ENCODE data around the gene FOXN3.

Gene FOXN3

DNA sequence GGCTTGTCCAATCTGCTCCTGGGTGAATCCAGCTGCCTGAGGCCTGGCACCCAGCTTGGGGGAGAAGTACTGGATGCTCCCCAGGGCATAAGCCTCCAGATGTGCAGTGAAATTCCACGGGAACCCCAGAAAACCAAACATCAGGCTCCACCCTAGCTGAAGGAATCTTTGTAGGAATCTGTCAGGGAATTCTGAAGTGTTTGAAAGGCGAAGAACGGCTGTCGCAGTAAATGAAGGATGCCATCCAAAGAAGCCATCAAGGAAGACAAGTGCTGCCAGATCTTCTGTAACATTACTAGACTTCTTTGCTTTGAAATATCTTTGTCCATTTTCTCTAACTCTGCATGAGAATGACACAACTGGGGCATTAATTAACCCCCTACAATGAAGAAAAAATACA lies 219.4 kb downstream of the FOXN3 start:
- H2AK5ac ChIP-seq (ENCODE audit: low read length) = no peak overlapping the region
- H3K4me1 ChIP-seq (ENCODE audit: control insufficient read depth, low read depth, low read length) = no peaks in the 10 kb centered on the region
- no peak overlapping the region for H2BK5ac ChIP-seq (ENCODE audit: low read length)
- H3K23ac ChIP-seq (ENCODE audit: low read length) = no peak overlapping the region
- H3K18ac ChIP-seq (ENCODE audit: low read length) = no peak overlapping the region
- no peak overlapping the region for H3K4ac ChIP-seq (ENCODE audit: low read depth, low read length)
- H2BK120ac ChIP-seq (ENCODE audit: low read depth, low read length) = no peak overlapping the region
- H4K8ac ChIP-seq (ENCODE audit: low read depth, low read length) = no peak overlapping the region
- H3K4me3 ChIP-seq (ENCODE audit: low read length) = no peak overlapping the region
- WGBS (ENCODE audit: extremely low coverage, insufficient coverage, low lambda C conversion rate) = no CpG with 5 or more reads among the region's 4 CpGs
- no peak overlapping the region for H4K5ac ChIP-seq (ENCODE audit: low read length)
- no peak for DNase-seq
- no peaks in the 10 kb centered on the region for H3K36me3 ChIP-seq (ENCODE audit: control insufficient read depth, insufficient read depth, low read length)
- H2BK15ac ChIP-seq (replicated peaks; ENCODE audit: low read depth) = no peak overlapping the region
- peaks cover 6% of the 10 kb centered on the region for H3K79me1 ChIP-seq (ENCODE audit: low read length)
- H3K27ac ChIP-seq (ENCODE audit: low read depth, low read length) = no peak overlapping the region
- H3K56ac ChIP-seq (ENCODE audit: low read length) = no peak overlapping the region
- no peaks in the 10 kb centered on the region for H3K79me2 ChIP-seq (ENCODE audit: control insufficient read depth, insufficient read depth, low read length)
- H3K9ac ChIP-seq (ENCODE audit: low read length) = no peak overlapping the region
- H3K4me2 ChIP-seq (ENCODE audit: low read length) = no peak overlapping the region
- no peaks in the 10 kb centered on the region for H3K27me3 ChIP-seq (ENCODE audit: insufficient read depth, low read length, poor library complexity)

DNA sequence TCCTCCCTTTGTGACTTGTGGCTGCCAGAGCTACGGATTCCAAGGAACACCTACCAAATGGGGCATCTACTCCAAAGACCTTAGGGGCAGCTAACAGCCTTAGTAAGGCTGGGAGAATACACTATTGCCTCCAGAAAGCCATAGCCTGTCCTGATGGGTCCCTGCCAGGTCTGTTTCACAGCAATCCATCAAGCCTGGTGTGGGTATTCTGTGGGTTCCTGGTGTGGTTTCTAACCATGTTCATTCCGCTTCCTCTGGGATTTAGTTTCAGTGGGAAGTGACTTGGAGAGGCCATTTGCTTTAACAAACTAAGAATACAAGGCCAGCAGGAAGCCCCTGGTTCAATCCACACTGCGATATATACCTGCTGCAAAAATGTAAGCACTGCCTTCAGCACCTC lies 220.5 kb downstream of the FOXN3 start:
- Histone ChIP-seq H3K23ac (ENCODE audit: low read length) (no peak overlapping the region), H3K18ac (ENCODE audit: low read length) (no peak overlapping the region), H2BK5ac (ENCODE audit: low read length) (no peak overlapping the region), H3K4ac (ENCODE audit: low read depth, low read length) (no peak overlapping the region), H2BK15ac (replicated peaks; ENCODE audit: low read depth) (no peak overlapping the region), H3K56ac (ENCODE audit: low read length) (no peak overlapping the region), H2AK5ac (ENCODE audit: low read length) (no peak overlapping the region), H3K27ac (ENCODE audit: low read depth, low read length) (no peak overlapping the region), H4K8ac (ENCODE audit: low read depth, low read length) (no peak overlapping the region), H3K27me3 (ENCODE audit: insufficient read depth, low read length, poor library complexity) (no peaks in the 10 kb centered on the region), H3K79me1 (ENCODE audit: low read length) (peaks cover 6% of the 10 kb centered on the region), H2BK120ac (ENCODE audit: low read depth, low read length) (no peak overlapping the region), H3K4me3 (ENCODE audit: low read length) (no peak overlapping the region), H3K9ac (ENCODE audit: low read length) (no peak overlapping the region), H3K79me2 (ENCODE audit: control insufficient read depth, insufficient read depth, low read length) (no peaks in the 10 kb centered on the region), H4K5ac (ENCODE audit: low read length) (no peak overlapping the region), H3K36me3 (ENCODE audit: control insufficient read depth, insufficient read depth, low read length) (no peaks in the 10 kb centered on the region), H3K4me2 (ENCODE audit: low read length) (no peak overlapping the region), H3K4me1 (ENCODE audit: control insufficient read depth, low read depth, low read length) (no peaks in the 10 kb centered on the region)
- no CpG with 5 or more reads among the region's 3 CpGs for WGBS (ENCODE audit: extremely low coverage, insufficient coverage, low lambda C conversion rate)
- no peak for DNase-seq

GRCh38 chr14:89194376-89194775 lies 222.7 kb downstream of the FOXN3 start:
- H3K18ac ChIP-seq (ENCODE audit: low read length) = no peak overlapping the region
- no peaks in the 10 kb centered on the region for H3K4me1 ChIP-seq (ENCODE audit: control insufficient read depth, low read depth, low read length)
- H3K4me3 ChIP-seq (ENCODE audit: low read length) = no peak overlapping the region
- no peaks in the 10 kb centered on the region for H3K27me3 ChIP-seq (ENCODE audit: insufficient read depth, low read length, poor library complexity)
- WGBS (ENCODE audit: extremely low coverage, insufficient coverage, low lambda C conversion rate) = no CpG with 5 or more reads among the region's 1 CpG
- no peaks in the 10 kb centered on the region for H3K36me3 ChIP-seq (ENCODE audit: control insufficient read depth, insufficient read depth, low read length)
- no peak overlapping the region for H3K9ac ChIP-seq (ENCODE audit: low read length)
- H3K79me2 ChIP-seq (ENCODE audit: control insufficient read depth, insufficient read depth, low read length) = no peaks in the 10 kb centered on the region
- no peak for DNase-seq
- H3K79me1 ChIP-seq (ENCODE audit: low read length) = peaks cover 5% of the 10 kb centered on the region
- H3K23ac ChIP-seq (ENCODE audit: low read length) = no peak overlapping the region
- no peak overlapping the region for H2BK15ac ChIP-seq (replicated peaks; ENCODE audit: low read depth)
- no peak overlapping the region for H2BK120ac ChIP-seq (ENCODE audit: low read depth, low read length)
- H4K8ac ChIP-seq (ENCODE audit: low read depth, low read length) = no peak overlapping the region
- H3K27ac ChIP-seq (ENCODE audit: low read depth, low read length) = no peak overlapping the region
- H4K5ac ChIP-seq (ENCODE audit: low read length) = no peak overlapping the region
- no peak overlapping the region for H3K56ac ChIP-seq (ENCODE audit: low read length)
- H2BK5ac ChIP-seq (ENCODE audit: low read length) = no peak overlapping the region
- no peak overlapping the region for H3K4ac ChIP-seq (ENCODE audit: low read depth, low read length)
- no peak overlapping the region for H2AK5ac ChIP-seq (ENCODE audit: low read length)
- H3K4me2 ChIP-seq (ENCODE audit: low read length) = no peak overlapping the region

- no peak overlapping the region for H3K9ac ChIP-seq (ENCODE audit: low read length)
- H4K8ac ChIP-seq (ENCODE audit: low read depth, low read length) = no peak overlapping the region
- no peak overlapping the region for H3K23ac ChIP-seq (ENCODE audit: low read length)
- no peak overlapping the region for H2BK15ac ChIP-seq (replicated peaks; ENCODE audit: low read depth)
- H3K27me3 ChIP-seq (ENCODE audit: insufficient read depth, low read length, poor library complexity) = no peaks in the 10 kb centered on the region
- no peak overlapping the region for H2BK5ac ChIP-seq (ENCODE audit: low read length)
- H3K18ac ChIP-seq (ENCODE audit: low read length) = no peak overlapping the region
- H3K4ac ChIP-seq (ENCODE audit: low read depth, low read length) = no peak overlapping the region
- no CpG with 5 or more reads among the region's 11 CpGs for WGBS (ENCODE audit: extremely low coverage, insufficient coverage, low lambda C conversion rate)
- no peak overlapping the region for H3K4me2 ChIP-seq (ENCODE audit: low read length)
- no peaks in the 10 kb centered on the region for H3K36me3 ChIP-seq (ENCODE audit: control insufficient read depth, insufficient read depth, low read length)
- H3K56ac ChIP-seq (ENCODE audit: low read length) = no peak overlapping the region
- H3K4me1 ChIP-seq (ENCODE audit: control insufficient read depth, low read depth, low read length) = no peaks in the 10 kb centered on the region
- peak; percentile 70 for DNase-seq
- no peaks in the 10 kb centered on the region for H3K79me2 ChIP-seq (ENCODE audit: control insufficient read depth, insufficient read depth, low read length)
- H2BK120ac ChIP-seq (ENCODE audit: low read depth, low read length) = no peak overlapping the region
- no peak overlapping the region for H3K27ac ChIP-seq (ENCODE audit: low read depth, low read length)
- H4K5ac ChIP-seq (ENCODE audit: low read length) = no peak overlapping the region
- H3K79me1 ChIP-seq (ENCODE audit: low read length) = peaks cover 4% of the 10 kb centered on the region
- no peak overlapping the region for H3K4me3 ChIP-seq (ENCODE audit: low read length)
- no peak overlapping the region for H2AK5ac ChIP-seq (ENCODE audit: low read length)
Observed at GRCh38 chr14:89190765-89191513, 226.1 kb downstream of the FOXN3 start.

DNA sequence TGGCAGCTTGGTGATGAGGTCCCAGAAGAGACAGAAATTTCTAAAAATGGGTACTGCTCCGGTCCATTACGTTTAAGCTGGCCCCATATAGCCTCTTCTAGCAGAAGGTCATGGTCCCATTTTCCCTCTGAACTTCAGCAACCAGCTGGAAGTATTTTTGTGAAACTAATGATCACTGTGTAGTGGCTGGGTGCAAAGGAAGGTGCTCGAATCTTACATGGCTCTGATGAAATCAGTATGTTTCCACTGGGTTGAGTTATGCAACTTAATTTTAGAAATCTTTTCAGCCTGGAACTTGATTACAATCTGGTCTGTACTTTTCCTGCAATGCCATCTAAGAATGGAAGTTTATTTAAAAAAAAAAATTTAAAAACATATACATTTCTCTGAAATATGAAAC lies 228.5 kb downstream of the FOXN3 start:
- H3K4me2 ChIP-seq (ENCODE audit: low read length) = no peak overlapping the region
- DNase-seq = no peak
- no peak overlapping the region for H3K56ac ChIP-seq (ENCODE audit: low read length)

GRCh38 chr14:89187501-89187900 lies 229.5 kb downstream of the FOXN3 start:
- H3K79me1 ChIP-seq (ENCODE audit: low read length) = peaks cover 6% of the 10 kb centered on the region
- H3K4me2 ChIP-seq (ENCODE audit: low read length) = no peak overlapping the region
- no peak overlapping the region for H3K4ac ChIP-seq (ENCODE audit: low read depth, low read length)
- H2AK5ac ChIP-seq (ENCODE audit: low read length) = no peak overlapping the region
- no peak for DNase-seq
- H3K36me3 ChIP-seq (ENCODE audit: control insufficient read depth, insufficient read depth, low read length) = no peaks in the 10 kb centered on the region
- no peak overlapping the region for H2BK5ac ChIP-seq (ENCODE audit: low read length)
- H3K23ac ChIP-seq (ENCODE audit: low read length) = no peak overlapping the region
- no peak overlapping the region for H2BK15ac ChIP-seq (replicated peaks; ENCODE audit: low read depth)
- WGBS (ENCODE audit: extremely low coverage, insufficient coverage, low lambda C conversion rate) = no CpG with 5 or more reads among the region's 6 CpGs
- no peak overlapping the region for H3K56ac ChIP-seq (ENCODE audit: low read length)
- no peak overlapping the region for H2BK120ac ChIP-seq (ENCODE audit: low read depth, low read length)
- H3K27ac ChIP-seq (ENCODE audit: low read depth, low read length) = no peak overlapping the region
- no peak overlapping the region for H4K5ac ChIP-seq (ENCODE audit: low read length)
- H3K79me2 ChIP-seq (ENCODE audit: control insufficient read depth, insufficient read depth, low read length) = peaks cover 2% of the 10 kb centered on the region
- H4K8ac ChIP-seq (ENCODE audit: low read depth, low read length) = no peak overlapping the region
- no peaks in the 10 kb centered on the region for H3K4me1 ChIP-seq (ENCODE audit: control insufficient read depth, low read depth, low read length)
- H3K27me3 ChIP-seq (ENCODE audit: insufficient read depth, low read length, poor library complexity) = no peaks in the 10 kb centered on the region
- H3K18ac ChIP-seq (ENCODE audit: low read length) = no peak overlapping the region
- H3K4me3 ChIP-seq (ENCODE audit: low read length) = no peak overlapping the region
- no peak overlapping the region for H3K9ac ChIP-seq (ENCODE audit: low read length)

More for the DNA sequence above, 228.5 kb downstream of the FOXN3 start:
- Histone ChIP-seq H3K27ac (ENCODE audit: low read depth, low read length) (no peak overlapping the region), H3K79me1 (ENCODE audit: low read length) (peaks cover 6% of the 10 kb centered on the region), H4K8ac (ENCODE audit: low read depth, low read length) (no peak overlapping the region), H3K79me2 (ENCODE audit: control insufficient read depth, insufficient read depth, low read length) (peaks cover 2% of the 10 kb centered on the region), H3K27me3 (ENCODE audit: insufficient read depth, low read length, poor library complexity) (no peaks in the 10 kb centered on the region), H4K5ac (ENCODE audit: low read length) (no peak overlapping the region), H3K9ac (ENCODE audit: low read length) (no peak overlapping the region), H2BK15ac (replicated peaks; ENCODE audit: low read depth) (no peak overlapping the region), H2BK120ac (ENCODE audit: low read depth, low read length) (no peak overlapping the region), H3K36me3 (ENCODE audit: control insufficient read depth, insufficient read depth, low read length) (no peaks in the 10 kb centered on the region), H3K4ac (ENCODE audit: low read depth, low read length) (no peak overlapping the region), H2BK5ac (ENCODE audit: low read length) (no peak overlapping the region), H3K4me3 (ENCODE audit: low read length) (no peak overlapping the region), H3K23ac (ENCODE audit: low read length) (no peak overlapping the region), H3K18ac (ENCODE audit: low read length) (no peak overlapping the region), H2AK5ac (ENCODE audit: low read length) (no peak overlapping the region), H3K4me1 (ENCODE audit: control insufficient read depth, low read depth, low read length) (no peaks in the 10 kb centered on the region)
- no CpG with 5 or more reads among the region's 3 CpGs for WGBS (ENCODE audit: extremely low coverage, insufficient coverage, low lambda C conversion rate)
